ENCODE results near the gene SLC22A9.

DNA sequence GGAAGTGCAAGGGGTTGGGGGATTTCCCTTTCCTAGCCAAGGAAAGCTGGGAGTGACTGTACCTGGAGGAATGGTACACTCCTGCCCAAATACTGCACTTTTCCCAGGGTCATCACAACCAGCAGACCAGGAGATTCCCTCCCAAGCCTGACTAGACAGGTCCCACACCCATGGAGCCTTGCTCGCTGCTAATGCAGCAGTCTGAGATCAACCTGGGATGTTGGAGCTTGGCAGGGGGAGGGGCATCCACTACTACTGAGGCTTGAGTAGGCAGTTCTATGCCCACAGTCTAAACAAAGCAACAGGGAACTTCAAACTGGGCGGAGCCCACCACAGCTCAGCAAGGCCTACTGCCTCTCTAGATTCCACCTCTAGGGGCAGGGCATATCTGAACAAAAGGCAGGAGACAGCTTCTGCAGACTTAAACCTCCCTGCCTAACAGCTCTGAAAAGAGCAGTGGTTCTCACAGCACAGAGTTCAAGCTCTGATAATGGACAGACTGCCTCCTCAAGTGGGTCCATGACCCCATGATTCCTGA, 58.5 kb downstream of the SLC22A9 start:
- TF ChIP-seq, protein P1, sequence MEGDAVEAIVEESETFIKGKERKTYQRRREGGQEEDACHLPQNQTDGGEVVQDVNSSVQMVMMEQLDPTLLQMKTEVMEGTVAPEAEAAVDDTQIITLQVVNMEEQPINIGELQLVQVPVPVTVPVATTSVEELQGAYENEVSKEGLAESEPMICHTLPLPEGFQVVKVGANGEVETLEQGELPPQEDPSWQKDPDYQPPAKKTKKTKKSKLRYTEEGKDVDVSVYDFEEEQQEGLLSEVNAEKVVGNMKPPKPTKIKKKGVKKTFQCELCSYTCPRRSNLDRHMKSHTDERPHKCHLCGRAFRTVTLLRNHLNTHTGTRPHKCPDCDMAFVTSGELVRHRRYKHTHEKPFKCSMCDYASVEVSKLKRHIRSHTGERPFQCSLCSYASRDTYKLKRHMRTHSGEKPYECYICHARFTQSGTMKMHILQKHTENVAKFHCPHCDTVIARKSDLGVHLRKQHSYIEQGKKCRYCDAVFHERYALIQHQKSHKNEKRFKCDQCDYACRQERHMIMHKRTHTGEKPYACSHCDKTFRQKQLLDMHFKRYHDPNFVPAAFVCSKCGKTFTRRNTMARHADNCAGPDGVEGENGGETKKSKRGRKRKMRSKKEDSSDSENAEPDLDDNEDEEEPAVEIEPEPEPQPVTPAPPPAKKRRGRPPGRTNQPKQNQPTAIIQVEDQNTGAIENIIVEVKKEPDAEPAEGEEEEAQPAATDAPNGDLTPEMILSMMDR (IDR thresholded peaks at IDR 0.05) = no peak
- TF ChIP-seq POLR2A (IDR thresholded peaks at IDR 0.05) = no peak
- no peak for TF ChIP-seq EP300 (IDR thresholded peaks at IDR 0.05; ENCODE audit: low read depth)
